Measurements from ENCODE around the gene DGCR8. TPM values are rescaled to one million over a fixed set of nuclear protein-coding genes. Genes with fewer than 3 reads are reported as not detected.

The DGCR8 gene
- polyA plus RNA-seq, 4 donors, result 17.0 to 31.0 (median 17.7) TPM

Other genes starting within 250 kb of the DGCR8 start
- 10 to 100 TPM in 2 of 4 donors, 1 to 10 TPM in 2; 4.0 to 18.9 (median 9.8) TPM for gene GNB1L, start 225.4 kb upstream of the DGCR8 start, polyA plus RNA-seq
- 10 to 100 TPM in 3 of 4 donors, 1 to 10 TPM in 1; 9.7 to 30.6 (median 22.3) TPM for gene RTL10, start 225.4 kb upstream of the DGCR8 start, polyA plus RNA-seq
- 100 to 1,000 TPM in 3 of 4 donors, 10 to 100 TPM in 1; 57.8 to 236 (median 135) TPM for gene COMT, start 138.5 kb upstream of the DGCR8 start, polyA plus RNA-seq
- gene TXNRD2, start 138.4 kb upstream of the DGCR8 start, polyA plus RNA-seq, result 10 to 100 TPM; 16.8 to 43.8 (median 29.5) TPM
- 10 to 100 TPM in 2 of 4 donors, 1 to 10 TPM in 2; 2.2 to 17.9 (median 7.3) TPM for gene ARVCF, start 63.4 kb upstream of the DGCR8 start, polyA plus RNA-seq
- gene TANGO2, start 59.1 kb upstream of the DGCR8 start, polyA plus RNA-seq, result 10 to 100 TPM; 16.5 to 23.3 (median 20.9) TPM
- 100 to 1,000 TPM in 2 of 4 donors, 10 to 100 TPM in 2; 61.5 to 184 (median 103) TPM for gene RANBP1, start 35.9 kb downstream of the DGCR8 start, polyA plus RNA-seq
- 10 to 100 TPM; 30.5 to 49.3 (median 37.2) TPM for gene TRMT2A, start 37.0 kb downstream of the DGCR8 start, polyA plus RNA-seq
- 10 to 100 TPM in 3 of 4 donors, 1 to 10 TPM in 1; 3.8 to 33.5 (median 14.3) TPM for gene ZDHHC8, start 51.6 kb downstream of the DGCR8 start, polyA plus RNA-seq
- 1 to 10 TPM in 2 of 4 donors, not detected in 2; 1.2 to 1.6 TPM for gene CCDC188, start 70.8 kb downstream of the DGCR8 start, polyA plus RNA-seq
- 10 to 100 TPM in 1 of 4 donors, 1 to 10 TPM in 3; 2.9 to 25.7 (median 4.4) TPM for gene RTN4R, start 188.1 kb downstream of the DGCR8 start, polyA plus RNA-seq
- gene DGCR6L, start 239.8 kb downstream of the DGCR8 start, polyA plus RNA-seq, result 10 to 100 TPM; 47.2 to 80.1 (median 53.8) TPM